Measurements from ENCODE around the gene AP1S1.

DNA sequence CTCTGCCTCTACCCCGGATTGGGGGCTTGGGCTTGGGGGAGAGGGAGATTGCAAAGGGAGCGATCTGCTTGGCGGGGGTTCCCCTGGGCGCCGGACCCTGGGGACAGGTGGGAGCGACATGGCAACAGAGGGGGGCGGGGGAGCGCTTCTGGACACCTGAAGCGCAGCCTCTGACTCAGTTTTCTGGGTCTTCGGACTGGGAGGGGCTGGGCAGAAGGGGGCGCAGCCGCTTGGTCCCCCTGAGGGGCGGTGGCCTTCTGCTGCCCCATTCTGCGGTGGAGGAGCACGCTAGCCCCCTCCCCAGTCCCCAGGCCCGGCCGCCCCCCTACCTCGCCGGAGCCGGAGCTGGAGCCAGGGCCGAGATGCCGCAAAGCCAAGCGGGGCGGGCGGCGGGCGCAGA, 25.4 kb downstream of the AP1S1 start:
- TF ChIP-seq CTCF (IDR thresholded peaks at IDR 0.05; ENCODE audit: extremely low read depth in 1 of 2, insufficient read depth in 1 of 2, low read depth in 1 of 2, low read length in 2 of 2) (no peak), GATA2 (IDR thresholded peaks at IDR 0.05; ENCODE audit: insufficient read depth, insufficient read length, low read depth, low read length) (no peak), POLR2A (IDR thresholded peaks at IDR 0.05; ENCODE audit: low read depth, low read length) (no peak), POLR2AphosphoS5 (IDR thresholded peaks at IDR 0.05; ENCODE audit: insufficient read depth, low read depth, low read length) (no peak), JUN (IDR thresholded peaks at IDR 0.05; ENCODE audit: borderline replicate concordance, insufficient read depth, insufficient read length, low read depth) (no peak)

Data from endothelial cell of umbilical vein (primary cell).